Neural cell (in vitro differentiated cells): Measurements from ENCODE around the gene ERBB3.

ENCODE experiments used
- EZH2 ChIP-seq: fragments of 200-600, 300-800 bp; shearing (Covaris generic), sonication (generic); IDR thresholded peaks from 2 replicates; pipeline ENCODE4 v1.6.1; 2014; ENCODE audit warnings: antibody characterized with exemption, low read length, borderline replicate concordance, mild to moderate bottlenecking; ENCODE audit not compliant: insufficient read depth, poor library complexity, severe bottlenecking
- POLR2AphosphoS5 ChIP-seq: IDR thresholded peaks from 2 replicates; pipeline ENCODE4 v1.6.1; 2012
- RAD21 ChIP-seq: fragments of 450-650 bp; conservative IDR thresholded peaks from 2 replicates; pipeline ENCODE4 v1.6.1; 2014; ENCODE audit warnings: antibody characterized with exemption, mild to moderate bottlenecking, moderate library complexity
- SMC3 ChIP-seq: fragments of 450-650 bp; conservative IDR thresholded peaks from 2 replicates; pipeline ENCODE4 v1.6.1; 2014; ENCODE audit warnings: antibody characterized with exemption, mild to moderate bottlenecking, moderate library complexity; ENCODE audit not compliant: poor library complexity
- TAF1 ChIP-seq: IDR thresholded peaks from 2 replicates; pipeline ENCODE4 v1.6.1; 2012; ENCODE audit warnings: low read depth
- TF ChIP-seq, protein P1 (sequence below): fragments of 450-650 bp; IDR thresholded peaks from 2 replicates; pipeline ENCODE4 v1.5.1; 2014; ENCODE audit warnings: antibody characterized with exemption, mild to moderate bottlenecking, moderate library complexity; ENCODE audit not compliant: poor library complexity, severe bottlenecking
- TF ChIP-seq, protein P2 (sequence below): IDR thresholded peaks from 2 replicates; pipeline ENCODE4 v1.6.1; 2012; ENCODE audit warnings: borderline replicate concordance

DNA sequence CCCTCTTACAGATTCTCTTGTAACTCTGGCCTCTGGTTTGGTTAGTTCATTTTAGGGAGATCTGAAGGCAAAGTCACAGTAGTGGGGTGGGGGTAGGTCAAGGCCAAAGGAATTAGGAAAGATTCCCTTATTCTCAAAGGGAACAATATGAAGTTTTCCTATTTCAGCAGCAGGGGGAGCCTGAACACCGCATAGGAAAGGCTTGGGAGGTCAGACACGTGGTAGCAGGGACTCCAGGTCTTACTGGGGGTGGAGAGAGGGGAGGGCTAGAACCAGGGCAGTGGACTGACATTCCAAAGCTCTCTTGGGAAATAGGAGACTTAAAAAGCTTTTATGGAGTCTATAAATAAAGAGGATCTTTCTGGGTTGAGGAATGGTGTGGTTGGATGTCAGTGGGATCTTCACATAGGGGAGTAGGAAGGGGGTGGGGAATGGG lies 39.4 kb downstream of the ERBB3 start:
- TF ChIP-seq, protein P1, sequence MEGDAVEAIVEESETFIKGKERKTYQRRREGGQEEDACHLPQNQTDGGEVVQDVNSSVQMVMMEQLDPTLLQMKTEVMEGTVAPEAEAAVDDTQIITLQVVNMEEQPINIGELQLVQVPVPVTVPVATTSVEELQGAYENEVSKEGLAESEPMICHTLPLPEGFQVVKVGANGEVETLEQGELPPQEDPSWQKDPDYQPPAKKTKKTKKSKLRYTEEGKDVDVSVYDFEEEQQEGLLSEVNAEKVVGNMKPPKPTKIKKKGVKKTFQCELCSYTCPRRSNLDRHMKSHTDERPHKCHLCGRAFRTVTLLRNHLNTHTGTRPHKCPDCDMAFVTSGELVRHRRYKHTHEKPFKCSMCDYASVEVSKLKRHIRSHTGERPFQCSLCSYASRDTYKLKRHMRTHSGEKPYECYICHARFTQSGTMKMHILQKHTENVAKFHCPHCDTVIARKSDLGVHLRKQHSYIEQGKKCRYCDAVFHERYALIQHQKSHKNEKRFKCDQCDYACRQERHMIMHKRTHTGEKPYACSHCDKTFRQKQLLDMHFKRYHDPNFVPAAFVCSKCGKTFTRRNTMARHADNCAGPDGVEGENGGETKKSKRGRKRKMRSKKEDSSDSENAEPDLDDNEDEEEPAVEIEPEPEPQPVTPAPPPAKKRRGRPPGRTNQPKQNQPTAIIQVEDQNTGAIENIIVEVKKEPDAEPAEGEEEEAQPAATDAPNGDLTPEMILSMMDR, result peak; percentile 86
- TF ChIP-seq RAD21 (peak; percentile 77), POLR2AphosphoS5 (no peak), EZH2 (no peak), SMC3 (peak; percentile 73), TAF1 (no peak)
- TF ChIP-seq, protein P2, sequence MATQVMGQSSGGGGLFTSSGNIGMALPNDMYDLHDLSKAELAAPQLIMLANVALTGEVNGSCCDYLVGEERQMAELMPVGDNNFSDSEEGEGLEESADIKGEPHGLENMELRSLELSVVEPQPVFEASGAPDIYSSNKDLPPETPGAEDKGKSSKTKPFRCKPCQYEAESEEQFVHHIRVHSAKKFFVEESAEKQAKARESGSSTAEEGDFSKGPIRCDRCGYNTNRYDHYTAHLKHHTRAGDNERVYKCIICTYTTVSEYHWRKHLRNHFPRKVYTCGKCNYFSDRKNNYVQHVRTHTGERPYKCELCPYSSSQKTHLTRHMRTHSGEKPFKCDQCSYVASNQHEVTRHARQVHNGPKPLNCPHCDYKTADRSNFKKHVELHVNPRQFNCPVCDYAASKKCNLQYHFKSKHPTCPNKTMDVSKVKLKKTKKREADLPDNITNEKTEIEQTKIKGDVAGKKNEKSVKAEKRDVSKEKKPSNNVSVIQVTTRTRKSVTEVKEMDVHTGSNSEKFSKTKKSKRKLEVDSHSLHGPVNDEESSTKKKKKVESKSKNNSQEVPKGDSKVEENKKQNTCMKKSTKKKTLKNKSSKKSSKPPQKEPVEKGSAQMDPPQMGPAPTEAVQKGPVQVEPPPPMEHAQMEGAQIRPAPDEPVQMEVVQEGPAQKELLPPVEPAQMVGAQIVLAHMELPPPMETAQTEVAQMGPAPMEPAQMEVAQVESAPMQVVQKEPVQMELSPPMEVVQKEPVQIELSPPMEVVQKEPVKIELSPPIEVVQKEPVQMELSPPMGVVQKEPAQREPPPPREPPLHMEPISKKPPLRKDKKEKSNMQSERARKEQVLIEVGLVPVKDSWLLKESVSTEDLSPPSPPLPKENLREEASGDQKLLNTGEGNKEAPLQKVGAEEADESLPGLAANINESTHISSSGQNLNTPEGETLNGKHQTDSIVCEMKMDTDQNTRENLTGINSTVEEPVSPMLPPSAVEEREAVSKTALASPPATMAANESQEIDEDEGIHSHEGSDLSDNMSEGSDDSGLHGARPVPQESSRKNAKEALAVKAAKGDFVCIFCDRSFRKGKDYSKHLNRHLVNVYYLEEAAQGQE, result no peak
